ENCODE measurements around the gene DPY19L1.
"Not testable (repeated sequence)": the region's sequence is repeated elsewhere in the genome, so short reads cannot be mapped to it uniquely, and the experiment has no call there.

The DPY19L1 gene

GRCh38 chr7:35032166-35032565 lies 5.1 kb downstream of the DPY19L1 start:
- DNase-seq, result no peak

- DNase-seq, result no peak
Measured at GRCh38 chr7:35030848-35031247, 6.4 kb downstream of the DPY19L1 start.

- DNase-seq, result no peak
Measured at GRCh38 chr7:35029311-35029710, 8.0 kb downstream of the DPY19L1 start.

GRCh38 chr7:35026150-35026549 lies 11.1 kb downstream of the DPY19L1 start:
- no peak for DNase-seq

- DNase-seq, result no peak
Measured at GRCh38 chr7:35025369-35025870, 11.9 kb downstream of the DPY19L1 start.

GRCh38 chr7:35024298-35024697 lies 13.0 kb downstream of the DPY19L1 start:
- no peak for DNase-seq

GRCh38 chr7:35022725-35023124 lies 14.6 kb downstream of the DPY19L1 start:
- DNase-seq, result no peak

- no peak for DNase-seq
Measured at GRCh38 chr7:35021445-35021844, 15.8 kb downstream of the DPY19L1 start.

GRCh38 chr7:35019801-35020200 lies 17.5 kb downstream of the DPY19L1 start:
- DNase-seq, result no peak

- DNase-seq, result no peak
Measured at GRCh38 chr7:35019179-35019729, 18.0 kb downstream of the DPY19L1 start.

- no peak for DNase-seq
Measured at GRCh38 chr7:35015346-35015859, 21.9 kb downstream of the DPY19L1 start.

- DNase-seq, result no peak
Measured at GRCh38 chr7:35012160-35012559, 25.1 kb downstream of the DPY19L1 start.

- no peak for DNase-seq
Measured at GRCh38 chr7:35011085-35011484, 26.2 kb downstream of the DPY19L1 start.

GRCh38 chr7:35007768-35008167 lies 29.5 kb downstream of the DPY19L1 start:
- no peak for DNase-seq

- no peak for DNase-seq
Measured at GRCh38 chr7:35004531-35005095, 32.7 kb downstream of the DPY19L1 start.

- no peak for DNase-seq
Measured at GRCh38 chr7:35003679-35004303, 33.5 kb downstream of the DPY19L1 start.

GRCh38 chr7:35003177-35003650 lies 34.1 kb downstream of the DPY19L1 start:
- not testable (repeated sequence) for DNase-seq

GRCh38 chr7:34998335-34998734 lies 39.0 kb downstream of the DPY19L1 start:
- not testable (repeated sequence) for DNase-seq

- not testable (repeated sequence) for DNase-seq
Measured at GRCh38 chr7:34996423-34997090, 40.7 kb downstream of the DPY19L1 start.

- no peak for DNase-seq
Measured at GRCh38 chr7:34995757-34996156, 41.5 kb downstream of the DPY19L1 start.

GRCh38 chr7:34991938-34992840 lies 45.1 kb downstream of the DPY19L1 start:
- DNase-seq, result peak; percentile 7 to 15

GRCh38 chr7:34988442-34989125 lies 48.7 kb downstream of the DPY19L1 start:
- DNase-seq, result not testable (repeated sequence)

All from stimulated activated CD4-positive, alpha-beta T cell treated with anti-CD3 and anti-CD28 coated beads, Interleukin-2, amount 100 ng/mL, for 48 hours (primary cell).